Nephron (organoid): ENCODE measurements around the gene ALG6.
A peak's percentile ranks its signal among the peaks of the same experiment; 100 is the strongest.

Source experiments
- H3K27ac Mint-ChIP-seq, 3 experiments: 2 replicates each; pipeline ENCODE4 v1.8.0; 2020; ENCODE audit warnings: mixed read lengths in 3 of 3, mild to moderate bottlenecking in 2 of 3, moderate library complexity in 1 of 3
- H3K27me3 Mint-ChIP-seq: 2 replicates; pipeline ENCODE4 v1.8.0; 2021; ENCODE audit warnings: low read depth, mild to moderate bottlenecking, moderate library complexity, mixed read lengths
- H3K36me3 Mint-ChIP-seq: 2 replicates; pipeline ENCODE4 v1.8.0; 2020; ENCODE audit warnings: low read depth, mixed read lengths
- H3K4me1 Mint-ChIP-seq: 2 replicates; pipeline ENCODE4 v1.8.0; 2020; ENCODE audit warnings: mixed read lengths
- H3K4me3 Mint-ChIP-seq, 3 experiments: 2 replicates each; pipeline ENCODE4 v1.8.0; 2020; ENCODE audit warnings: mild to moderate bottlenecking in 3 of 3, mixed read lengths in 3 of 3, moderate library complexity in 2 of 3
- H3K9me3 Mint-ChIP-seq: 2 replicates; pipeline ENCODE4 v1.8.0; 2020; ENCODE audit warnings: mixed read lengths
- CTCF ChIP-seq, 3 experiments: fragments of 200-600 bp; sonication (generic); IDR thresholded peaks; one replicate each; pipeline ENCODE4 v1.5.0; 2021; ENCODE audit warnings: antibody characterized with exemption in 3 of 3; ENCODE audit not compliant: unreplicated experiment in 3 of 3

Gene ALG6

GRCh38 chr1:63321066-63321784 lies 46.2 kb upstream of the ALG6 start:
- Mint-ChIP-seq H3K27ac (no peak overlapping the region), H3K9me3 (peaks cover 7% of the 10 kb centered on the region), H3K27me3 (peaks cover 97% of the 10 kb centered on the region), H3K4me1 (peaks cover 40% of the 10 kb centered on the region), H3K4me3 (peak overlapping the region; percentile 81 to 86 (median 86)), H3K36me3 (no peaks in the 10 kb centered on the region)
- TF ChIP-seq CTCF (IDR thresholded peaks at IDR 0.05; ENCODE audit: unreplicated experiment in 3 of 3) = no peak

- Mint-ChIP-seq H3K27me3 (peaks cover 97% of the 10 kb centered on the region), H3K9me3 (peaks cover 7% of the 10 kb centered on the region), H3K27ac (no peak overlapping the region), H3K36me3 (no peaks in the 10 kb centered on the region), H3K4me1 (peaks cover 42% of the 10 kb centered on the region), H3K4me3 (peak overlapping the region; percentile 81 to 86 (median 86))
- TF ChIP-seq CTCF (IDR thresholded peaks at IDR 0.05; ENCODE audit: unreplicated experiment in 3 of 3) = no peak
Observed at GRCh38 chr1:63321785-63322113, 45.7 kb upstream of the ALG6 start.

GRCh38 chr1:63322114-63322943 lies 45.1 kb upstream of the ALG6 start, which contains the start of gene FOXD3:
Gene FOXD3 (plus strand): TSS chr1:63322567. CDS start chr1:63323059, 492 bp downstream.
- Mint-ChIP-seq H3K4me1 (peaks cover 46% of the 10 kb centered on the region), H3K27me3 (peaks cover 97% of the 10 kb centered on the region), H3K36me3 (no peaks in the 10 kb centered on the region), H3K27ac (no peak within 1 kb of the TSS), H3K4me3 (peak within 1 kb of the TSS; percentile 81 to 88 (median 87)), H3K9me3 (peaks cover 7% of the 10 kb centered on the region)
- TF ChIP-seq CTCF (IDR thresholded peaks at IDR 0.05; ENCODE audit: unreplicated experiment in 3 of 3) = no peak

GRCh38 chr1:63322944-63323864 lies 44.2 kb upstream of the ALG6 start:
- H3K9me3 Mint-ChIP-seq = peaks cover 7% of the 10 kb centered on the region
- H3K4me1 Mint-ChIP-seq = peaks cover 48% of the 10 kb centered on the region
- H3K27ac Mint-ChIP-seq = no peak overlapping the region
- peak overlapping the region; percentile 78 to 87 (median 85) for H3K4me3 Mint-ChIP-seq
- no peak for TF ChIP-seq CTCF (IDR thresholded peaks at IDR 0.05; ENCODE audit: unreplicated experiment in 3 of 3)
- no peaks in the 10 kb centered on the region for H3K36me3 Mint-ChIP-seq
- H3K27me3 Mint-ChIP-seq = peaks cover 97% of the 10 kb centered on the region

GRCh38 chr1:63323865-63324778 lies 43.3 kb upstream of the ALG6 start:
- no peak overlapping the region for H3K27ac Mint-ChIP-seq
- H3K36me3 Mint-ChIP-seq = no peaks in the 10 kb centered on the region

More at GRCh38 chr1:63323865-63324778, 43.3 kb upstream of the ALG6 start:
- Mint-ChIP-seq H3K4me3 (peak overlapping the region; percentile 75 to 86 (median 80)), H3K9me3 (peaks cover 6% of the 10 kb centered on the region), H3K27me3 (peaks cover 97% of the 10 kb centered on the region), H3K4me1 (peaks cover 48% of the 10 kb centered on the region)
- TF ChIP-seq CTCF (IDR thresholded peaks at IDR 0.05; ENCODE audit: unreplicated experiment in 3 of 3) = no peak
